Activated T-helper 9 cell treated with anti-CD3 and anti-CD28 coated beads, Interleukin-2, amount 50 U/mL, for 16 hours (primary cell): ENCODE data around the gene ESPL1.

ENCODE experiments used
- DNase-seq: peaks from one replicate; pipeline ENCODE4 v3.0.0-alpha.2; 2020; ENCODE audit warnings: low read depth

ESPL1 gene

GRCh38 chr12:53231671-53231920 lies 36.5 kb upstream of the ESPL1 start:
- no peak for DNase-seq

DNA sequence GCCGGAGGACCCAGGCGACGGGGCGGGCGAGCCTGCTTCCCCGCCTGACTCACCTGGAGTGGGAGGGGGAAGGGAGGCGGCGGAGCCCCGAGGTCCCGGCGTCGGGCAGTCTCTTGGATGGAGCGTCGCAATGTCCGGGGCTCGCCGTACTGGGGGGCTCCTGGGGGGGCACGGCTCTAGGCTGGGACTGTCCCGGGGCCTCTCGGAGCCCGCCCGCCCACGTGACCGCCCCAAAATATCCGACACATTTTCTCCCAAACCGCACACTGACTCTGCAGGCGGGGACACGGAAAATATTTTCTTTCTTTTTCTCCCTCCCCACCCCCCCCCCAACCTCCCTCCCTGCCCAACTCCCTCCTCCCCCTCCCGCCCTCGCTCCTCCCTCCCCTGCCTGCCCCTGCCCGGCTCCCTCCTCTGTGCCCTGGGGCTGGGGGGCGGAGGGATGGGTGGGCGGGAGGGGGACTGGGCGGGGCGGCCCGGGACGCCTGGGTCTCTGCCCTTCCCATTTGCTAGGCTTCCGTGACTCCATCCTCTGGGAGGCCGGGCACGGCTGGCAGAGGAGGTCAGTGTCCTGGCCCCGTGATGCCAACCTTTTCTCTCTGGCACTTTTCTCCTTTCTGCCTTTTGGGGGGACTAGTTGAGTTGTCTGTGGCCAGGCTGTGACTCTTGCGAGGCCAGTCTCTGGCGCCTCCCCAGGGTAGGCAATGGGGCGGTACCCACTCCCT lies 36.0 kb upstream of the ESPL1 start, which contains the start of gene RARG:
Gene RARG, minus strand, starts transcription at position 289 of the 725 bp plus-strand sequence. CDS start 4,664 bp downstream, outside the sequence.
- DNase-seq: peak; percentile 68

- DNase-seq: no peak
Observed at GRCh38 chr12:53232646-53233461, 35.2 kb upstream of the ESPL1 start.

- no peak for DNase-seq
Observed at GRCh38 chr12:53233671-53234121, 34.4 kb upstream of the ESPL1 start.

DNA sequence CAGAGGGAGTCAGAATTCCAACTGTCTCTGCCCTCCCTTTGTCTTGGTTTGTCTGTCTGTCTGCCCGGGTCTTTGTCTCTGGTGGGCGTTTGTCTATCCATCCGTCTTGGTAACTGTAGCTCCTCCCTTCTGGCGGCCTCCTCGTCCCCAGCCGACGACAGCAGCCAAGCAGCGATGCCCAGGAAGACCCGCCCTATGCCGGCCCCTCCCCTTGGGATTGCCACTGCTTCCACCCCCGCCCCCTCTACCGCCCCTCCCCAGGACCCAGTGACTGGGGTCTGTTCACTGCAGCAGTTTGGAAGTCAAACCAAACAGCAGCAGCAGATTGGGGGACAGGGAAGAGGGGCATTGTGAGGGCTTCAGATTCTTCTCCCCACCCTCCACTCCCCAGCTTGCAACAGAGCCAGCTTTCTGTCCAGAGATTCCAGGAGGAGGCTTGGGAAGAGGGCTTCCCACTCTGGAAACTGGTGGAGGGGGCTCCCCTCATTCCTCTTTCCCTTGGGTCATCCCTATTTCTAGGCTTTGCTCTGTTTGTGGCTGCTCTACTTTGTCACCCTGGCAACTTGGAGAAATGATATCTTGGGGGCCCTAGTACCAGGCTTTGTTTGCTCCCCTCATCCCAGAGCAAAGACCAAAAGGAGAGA lies 33.7 kb upstream of the ESPL1 start:
- DNase-seq: no peak

DNA sequence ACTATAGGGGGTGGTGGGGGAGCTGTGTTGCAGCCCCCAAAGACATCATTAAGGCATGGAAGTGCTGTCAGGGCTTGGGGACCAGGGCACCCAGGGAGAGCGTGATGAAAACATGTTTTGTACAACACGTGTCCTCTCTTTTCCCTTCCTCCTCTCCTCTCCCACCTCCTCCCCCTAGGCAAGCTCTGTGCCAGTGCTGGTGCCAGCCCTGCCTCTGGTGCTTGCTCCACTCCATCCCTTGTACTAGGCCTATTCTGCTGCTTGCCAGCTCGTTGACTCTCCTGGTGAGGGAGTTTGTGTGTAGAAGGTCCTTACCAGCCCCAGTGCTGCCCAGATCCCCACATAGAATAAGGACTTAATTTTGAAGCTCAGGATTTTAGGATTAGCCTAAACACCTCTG lies 32.9 kb upstream of the ESPL1 start:
- no peak for DNase-seq

- no peak for DNase-seq
Observed at GRCh38 chr12:53235742-53236442, 32.2 kb upstream of the ESPL1 start.

- DNase-seq: peak; percentile 60
Observed at GRCh38 chr12:53236443-53237111, 31.5 kb upstream of the ESPL1 start.

DNA sequence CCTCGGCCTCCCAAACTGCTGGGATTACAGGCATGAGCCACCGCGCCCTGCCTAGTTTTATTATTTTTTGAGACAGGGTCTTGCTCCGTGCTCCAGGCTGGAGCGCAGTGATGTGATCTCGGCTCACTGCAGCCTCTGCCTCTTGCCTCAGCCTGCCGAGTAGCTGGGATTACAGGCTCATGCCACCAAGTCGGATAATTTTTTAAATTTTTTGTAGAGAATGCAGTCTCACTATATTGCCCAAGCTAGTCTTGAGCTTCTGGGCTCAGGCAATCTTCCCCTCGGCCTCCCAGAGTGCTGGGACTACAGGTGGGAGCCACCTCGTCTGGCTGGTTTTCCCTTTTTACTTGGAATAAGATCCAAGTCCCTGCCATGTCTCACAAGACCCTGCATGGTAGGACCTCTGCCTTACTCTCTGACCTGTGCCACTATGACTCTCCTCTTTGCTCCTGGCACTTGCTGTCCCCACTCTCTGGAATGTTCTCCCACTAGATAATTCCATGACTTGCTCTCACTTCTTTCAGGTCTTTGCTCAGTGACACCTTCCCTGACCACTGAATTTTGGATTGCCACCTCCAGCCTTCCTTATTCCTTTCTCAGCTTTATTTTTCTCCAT lies 28.3 kb upstream of the ESPL1 start:
- DNase-seq: no peak

DNA sequence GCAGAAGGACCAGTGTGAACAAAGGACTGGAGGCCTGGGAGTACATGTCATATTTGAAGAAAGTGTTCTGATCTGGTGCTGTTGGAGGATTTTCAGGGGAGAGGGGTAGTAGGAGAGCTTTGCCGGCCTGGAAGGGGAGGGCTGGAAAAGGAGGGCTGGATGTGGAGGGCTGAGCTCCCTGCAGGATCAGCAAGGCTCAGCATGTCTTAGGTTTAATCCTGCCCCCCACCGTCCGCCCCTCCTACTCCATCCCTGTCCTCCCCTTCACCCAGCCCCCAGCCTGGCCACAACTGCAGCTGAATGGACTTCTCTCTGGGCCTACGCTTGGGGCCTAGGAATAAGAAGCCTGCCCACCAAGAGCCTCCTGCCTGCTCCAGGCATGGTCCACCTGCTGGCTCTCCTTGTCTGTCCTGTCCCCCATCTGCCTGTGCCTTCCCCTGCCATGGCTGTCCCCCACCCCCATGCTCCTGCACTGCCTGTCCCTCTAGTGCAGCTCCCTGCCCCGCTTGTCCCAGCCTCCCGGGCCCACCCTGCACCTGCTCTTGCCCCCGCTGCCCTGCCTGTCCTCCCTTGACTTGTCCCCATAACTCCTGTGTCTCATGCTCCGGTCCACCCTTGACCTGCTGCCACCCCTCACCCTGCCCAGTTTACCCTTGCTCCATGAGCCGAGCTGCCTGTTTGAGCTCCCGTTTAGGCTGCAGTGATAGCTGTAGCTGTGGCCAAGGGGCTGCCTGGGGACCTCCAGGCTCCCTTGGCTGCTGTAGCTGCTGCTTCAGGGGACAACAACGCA lies 26.3 kb upstream of the ESPL1 start:
- DNase-seq: no peak

DNA sequence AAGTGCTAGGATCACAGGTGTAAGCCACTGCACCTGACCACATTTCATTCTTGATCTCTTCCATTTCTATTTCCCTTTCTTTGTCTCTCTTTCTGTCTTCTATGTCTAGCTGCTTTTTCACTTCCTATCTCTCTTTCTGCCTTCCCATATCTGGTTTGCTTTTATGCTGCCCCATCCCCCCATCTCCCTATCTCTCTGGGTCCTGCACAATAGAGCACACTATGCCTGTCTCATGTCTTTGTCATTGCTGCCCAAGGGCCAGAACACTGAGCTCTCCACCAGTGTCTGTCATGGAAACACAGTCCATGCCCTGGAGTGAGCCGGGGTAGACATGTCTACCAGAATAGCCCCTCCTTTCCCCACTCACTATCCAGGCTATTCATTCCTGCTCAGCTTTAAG lies 23.8 kb upstream of the ESPL1 start:
- DNase-seq: no peak

- no peak for DNase-seq
Observed at GRCh38 chr12:53245286-53245685, 22.8 kb upstream of the ESPL1 start.

- peak; percentile 53 for DNase-seq
Observed at GRCh38 chr12:53251477-53252348, 16.4 kb upstream of the ESPL1 start.

DNA sequence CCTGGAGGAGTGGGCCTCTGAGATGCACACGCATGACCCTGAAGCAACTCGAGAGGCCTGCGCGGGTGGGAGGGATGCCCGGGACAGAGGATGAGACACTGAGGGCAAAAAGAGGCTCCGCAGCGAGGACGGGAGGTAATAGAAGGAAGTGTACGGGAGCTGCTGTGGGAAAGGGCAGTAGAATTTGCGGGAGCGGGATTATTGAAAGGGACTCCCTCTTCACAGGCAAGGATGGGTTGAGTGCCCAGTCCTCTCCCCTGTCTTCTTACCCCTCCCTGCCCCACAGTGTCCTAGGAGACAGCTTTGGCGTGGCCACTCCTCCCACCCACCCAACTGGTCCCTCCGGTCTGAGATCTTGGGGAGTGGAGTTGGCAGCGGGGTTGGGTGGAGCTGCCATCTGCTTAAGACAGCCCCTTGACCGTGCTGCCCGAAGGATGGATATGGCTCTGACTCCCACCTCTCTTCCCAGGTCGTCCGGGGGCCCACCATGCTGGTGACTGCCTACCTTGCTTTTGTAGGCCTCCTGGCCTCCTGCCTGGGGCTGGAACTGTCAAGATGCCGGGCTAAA lies 15.7 kb upstream of the ESPL1 start:
- DNase-seq: no peak

- no peak for DNase-seq
Observed at GRCh38 chr12:53253298-53253697, 14.8 kb upstream of the ESPL1 start.

GRCh38 chr12:53254816-53255545 lies 13.1 kb upstream of the ESPL1 start:
- no peak for DNase-seq

DNA sequence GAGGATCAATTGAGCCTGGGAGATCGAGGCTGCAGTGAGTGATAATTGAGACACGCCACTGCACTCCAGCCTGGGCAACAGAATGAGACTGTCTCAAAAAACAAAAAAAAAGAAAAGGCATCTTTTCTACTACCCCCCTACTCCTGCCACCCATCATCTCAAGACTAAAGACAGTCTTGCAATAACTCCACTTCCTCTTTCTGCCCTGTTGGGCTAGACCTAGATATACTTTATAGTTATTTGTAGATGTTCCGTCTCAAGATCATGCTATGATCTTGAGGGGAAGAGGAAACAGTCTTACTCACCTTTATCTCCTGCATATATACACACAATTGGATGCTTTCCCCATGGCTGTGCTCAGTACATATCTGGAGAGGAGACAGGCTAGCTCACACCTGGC lies 12.1 kb upstream of the ESPL1 start:
- DNase-seq: no peak
